Body of pancreas (tissue), 4 donors: ENCODE data around the gene DNPEP. TPM values are rescaled to one million over a fixed set of nuclear protein-coding genes. Genes with fewer than 3 reads are reported as not detected.
A peak's percentile ranks its signal among the peaks of the same experiment; 100 is the strongest.

Experiments
- ATAC-seq: fragments of 150-250 bp; one replicate; pipeline ENCODE4 v1.9.1; 2016
- DNase-seq, 4 donors: peaks; one replicate each; pipeline ENCODE4 v3.0.0-alpha.2; 2019
- H3K27ac ChIP-seq, 4 donors: fragments of 200-600 bp; sonication (generic); 1 replicate in 3 of 4; 2 replicates in 1 of 4; pipeline versions ENCODE4 v1.5.1 to v1.6.1; 2016 to 2019; ENCODE audit warnings: mild to moderate bottlenecking in 1 of 4, mixed read lengths in 1 of 4, moderate library complexity in 1 of 4
- H3K27me3 ChIP-seq, 2 donors: fragments of 200-600 bp; sonication (generic); one replicate each; pipeline ENCODE4 v1.6.0; 2016; ENCODE audit warnings: mild to moderate bottlenecking in 1 of 2
- H3K36me3 ChIP-seq, 2 donors: fragments of 200-600 bp; sonication (generic); replicated peaks in 1 of 2; 2 replicates each; pipeline ENCODE4 v1.5.1; 2016; ENCODE audit warnings: low read depth in 2 of 2; ENCODE audit not compliant: insufficient read depth in 1 of 2
- H3K4me1 ChIP-seq: fragments of 200-600 bp; sonication (generic); one replicate; pipeline ENCODE4 v1.6.0; 2016
- H3K4me3 ChIP-seq, 2 donors: fragments of 200-600 bp; sonication (generic); 1 replicate in 1 of 2; 2 replicates in 1 of 2; pipeline ENCODE4 v1.5.1; 2016 to 2019
- H3K9me3 ChIP-seq, 3 donors: fragments of 200-600 bp; sonication (generic); 1 replicate in 2 of 3; 2 replicates in 1 of 3; pipeline ENCODE4 v1.5.1; 2016
- POLR2A ChIP-seq, 3 donors: fragments of 450-650 bp; IDR thresholded peaks; one replicate each; pipeline ENCODE4 v1.6.1; 2016; ENCODE audit warnings: antibody characterized with exemption in 3 of 3, mild to moderate bottlenecking in 2 of 3
- WGBS, 2 donors: methylation state at CpG; one replicate each; pipeline ENCODE4 v1.1.5; 2017; 5-methylcytosine and 5-hydroxymethylcytosine counted together
- intact Hi-C: fragments of 100-400 bp; cut with DNase I; formaldehyde crosslinking; loops from one replicate; pipeline ENCODE4 v1.15.1; 2023
- total RNA-seq, 2 donors: library from RNA; depleted of rRNA; stranded (reverse); fragments of >200 nt; gene quantifications; one replicate each; pipeline ENCODE4 v1.1.0, GENCODE V29; 2016
- TF ChIP-seq, protein P1 (sequence below), 7 experiments: fragments of 450-650 bp in 4 of 7; fragments of 200-600 bp in 3 of 7; sonication (generic) in 3 of 7; IDR thresholded peaks; one replicate each; pipeline ENCODE4 v1.5.1; 2016 to 2019; ENCODE audit warnings: antibody characterized with exemption in 7 of 7

The DNPEP gene
- total RNA-seq, 2 donors from 2014 or later: 18.4 to 24.7 TPM

GRCh38 chr2:219344751-219345430, 42.8 kb downstream of the DNPEP start:
- Histone ChIP-seq H3K4me1 (no peaks in the 10 kb centered on the region), H3K27me3 (no peaks in the 10 kb centered on the region), H3K36me3 (no peaks in the 10 kb centered on the region), H3K4me3 (no peak overlapping the region), H3K9me3 (no peaks in the 10 kb centered on the region), H3K27ac (no peak overlapping the region)
- intact Hi-C loops: no loop called here
- ATAC-seq (no peak), DNase-seq (peak; percentile 19 to 66 (median 61))
- TF ChIP-seq, protein P1, sequence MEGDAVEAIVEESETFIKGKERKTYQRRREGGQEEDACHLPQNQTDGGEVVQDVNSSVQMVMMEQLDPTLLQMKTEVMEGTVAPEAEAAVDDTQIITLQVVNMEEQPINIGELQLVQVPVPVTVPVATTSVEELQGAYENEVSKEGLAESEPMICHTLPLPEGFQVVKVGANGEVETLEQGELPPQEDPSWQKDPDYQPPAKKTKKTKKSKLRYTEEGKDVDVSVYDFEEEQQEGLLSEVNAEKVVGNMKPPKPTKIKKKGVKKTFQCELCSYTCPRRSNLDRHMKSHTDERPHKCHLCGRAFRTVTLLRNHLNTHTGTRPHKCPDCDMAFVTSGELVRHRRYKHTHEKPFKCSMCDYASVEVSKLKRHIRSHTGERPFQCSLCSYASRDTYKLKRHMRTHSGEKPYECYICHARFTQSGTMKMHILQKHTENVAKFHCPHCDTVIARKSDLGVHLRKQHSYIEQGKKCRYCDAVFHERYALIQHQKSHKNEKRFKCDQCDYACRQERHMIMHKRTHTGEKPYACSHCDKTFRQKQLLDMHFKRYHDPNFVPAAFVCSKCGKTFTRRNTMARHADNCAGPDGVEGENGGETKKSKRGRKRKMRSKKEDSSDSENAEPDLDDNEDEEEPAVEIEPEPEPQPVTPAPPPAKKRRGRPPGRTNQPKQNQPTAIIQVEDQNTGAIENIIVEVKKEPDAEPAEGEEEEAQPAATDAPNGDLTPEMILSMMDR (IDR thresholded peaks at IDR 0.05): no peak
- no peak for TF ChIP-seq POLR2A (IDR thresholded peaks at IDR 0.05)
- 47 to 65% methylated on average over 6 of the region's 6 CpGs for WGBS, 2 donors

DNA sequence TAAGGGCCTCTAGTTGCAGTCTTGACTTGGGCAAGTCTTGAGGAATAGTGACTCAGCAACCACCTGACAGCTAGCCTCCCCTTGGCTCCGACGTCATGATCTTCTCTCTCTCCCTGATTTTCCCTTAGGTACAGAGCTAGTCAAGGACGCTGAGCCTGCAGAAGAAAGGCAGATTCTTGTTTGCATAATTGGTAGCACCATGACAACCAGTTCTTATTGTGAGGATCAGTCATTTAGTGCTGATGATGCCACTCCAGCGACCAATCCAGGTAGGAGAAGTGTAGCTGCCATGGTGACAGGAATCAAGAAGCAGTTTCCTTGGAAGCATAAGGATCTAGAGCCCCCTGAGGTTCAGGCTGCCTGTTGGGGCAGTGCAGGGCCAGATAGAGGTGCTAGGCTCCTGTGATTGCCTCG, 52.3 kb downstream of the DNPEP start:
- peak in 1 of 4 donors; percentile 3 for DNase-seq
- ATAC-seq: peak; percentile 33
- no peaks in the 10 kb centered on the region for H3K9me3 ChIP-seq
- H3K27me3 ChIP-seq: peaks cover 0 to 15% of the 10 kb centered on the region in 2 donors
- intact Hi-C loops: no loop called here
- no peak overlapping the region for H3K27ac ChIP-seq
- no peak for TF ChIP-seq POLR2A (IDR thresholded peaks at IDR 0.05)
- TF ChIP-seq, protein P1 (IDR thresholded peaks at IDR 0.05): no peak
- WGBS, 2 donors: 30 to 35% methylated on average over 5 of the region's 5 CpGs
- H3K36me3 ChIP-seq: no peaks in the 10 kb centered on the region
- no peaks in the 10 kb centered on the region for H3K4me1 ChIP-seq
- H3K4me3 ChIP-seq: no peak overlapping the region

DNA sequence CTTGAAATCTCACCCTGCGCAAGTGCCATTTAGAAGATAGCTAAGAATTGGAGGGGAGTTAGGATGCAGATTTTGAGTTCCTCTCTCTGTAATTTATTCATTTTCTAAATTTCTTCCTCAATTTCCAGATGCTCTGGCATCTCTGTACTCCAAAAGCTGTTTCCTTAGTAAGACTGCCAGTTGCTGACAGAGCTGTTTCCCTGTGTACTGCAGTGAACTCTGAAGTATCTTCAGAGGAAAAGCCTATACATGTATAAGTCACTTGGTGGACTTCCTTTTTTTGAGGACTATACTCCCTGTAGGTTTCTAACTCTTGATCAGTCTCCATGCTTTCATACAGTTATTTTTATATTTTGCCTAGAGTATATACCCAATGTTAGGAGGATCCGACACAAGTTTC, 53.6 kb downstream of the DNPEP start:
- 71 to 91% methylated on average over 2 of the region's 2 CpGs for WGBS, 2 donors
- H3K4me1 ChIP-seq: no peaks in the 10 kb centered on the region
- no peak overlapping the region for H3K4me3 ChIP-seq
- no peaks in the 10 kb centered on the region for H3K36me3 ChIP-seq
- H3K27ac ChIP-seq: no peak overlapping the region
- no peak for DNase-seq
- TF ChIP-seq, protein P1 (IDR thresholded peaks at IDR 0.05): no peak
- TF ChIP-seq POLR2A (IDR thresholded peaks at IDR 0.05): no peak
- intact Hi-C loops: no loop called here
- no peaks in the 10 kb centered on the region for H3K9me3 ChIP-seq
- no peak for ATAC-seq
- H3K27me3 ChIP-seq: peaks cover 0 to 15% of the 10 kb centered on the region in 2 donors

- no peaks in the 10 kb centered on the region for H3K9me3 ChIP-seq
- 5 to 12% methylated on average over 7 to 20 of the region's 24 CpGs for WGBS, 2 donors
- no peak for ATAC-seq
- DNase-seq: no peak
- peaks cover 0 to 15% of the 10 kb centered on the region in 2 donors for H3K27me3 ChIP-seq
- intact Hi-C loops: no loop called here
- H3K4me3 ChIP-seq: no peak within 1 kb of the TSS
- TF ChIP-seq, protein P1 (IDR thresholded peaks at IDR 0.05): no peak
- TF ChIP-seq POLR2A (IDR thresholded peaks at IDR 0.05): no peak
- H3K27ac ChIP-seq: no peak within 1 kb of the TSS
- no peaks in the 10 kb centered on the region for H3K4me1 ChIP-seq
- H3K36me3 ChIP-seq: no peaks in the 10 kb centered on the region
These were observed 55.2 kb downstream of the DNPEP start, which contains the start of gene RESP18 for GRCh38 chr2:219332542-219332941. Gene RESP18, minus strand, starts transcription at chr2:219332744.
